H1 (cell line): Measurements from ENCODE around the gene FAM168B. TPM values are rescaled to one million over a fixed set of nuclear protein-coding genes. Genes with fewer than 3 reads are reported as not detected.

ENCODE experiments used
- FOSL1 ChIP-seq: IDR thresholded peaks from 2 replicates; pipeline ENCODE4 v1.6.1; 2011; ENCODE audit warnings: mild to moderate bottlenecking, low read depth, low read length, moderate library complexity; ENCODE audit not compliant: insufficient read depth
- SIN3A ChIP-seq, 2 experiments: IDR thresholded peaks in 1 of 2; conservative IDR thresholded peaks in 1 of 2; 2 replicates each; pipeline ENCODE4 v1.6.1; 2011 to 2012; ENCODE audit warnings: low read length in 2 of 2, improper control_type of control experiment in 1 of 2, low read depth in 1 of 2, mild to moderate bottlenecking in 1 of 2
- SP4 ChIP-seq: IDR thresholded peaks from 2 replicates; pipeline ENCODE4 v1.6.1; 2012; ENCODE audit warnings: low read length, inconsistent platforms
- TEAD4 ChIP-seq: IDR thresholded peaks from 2 replicates; pipeline ENCODE4 v1.6.1; 2012; ENCODE audit warnings: low read depth, low read length, inconsistent platforms, mixed read lengths
- YY1 ChIP-seq: IDR thresholded peaks from 2 replicates; pipeline ENCODE4 v1.6.1; 2011; ENCODE audit warnings: low read depth, mild to moderate bottlenecking, low read length
- polyA plus RNA-seq, 7 experiments: library from polyadenylated mRNA; depleted of rRNA in 3 of 7; stranded (reverse) in 5 of 7; unstranded in 2 of 7; fragments of >200 nt in 5 of 7; fragments of 200-250 nt in 2 of 7; gene quantifications; 1 replicate in 5 of 7; 2 replicates in 1 of 7; 4 replicates in 1 of 7; pipeline versions ENCODE4 v1.2.1 to v1.2.3, GENCODE V29; 2011 to 2013; ENCODE audit warnings: missing spikeins in 2 of 7, mixed read lengths in 2 of 7
- total RNA-seq: library from RNA; stranded (reverse); fragmentation: NEBNext Ultra II Directional; extraction: Animal tissue kit (Norgen Biotek cat#: 25700); gene quantifications from 2 replicates; pipeline ENCODE4 v1.2.1, GENCODE V29; 2021

FAM168B gene
- total and polyA plus RNA-seq, 2 of the 8 experiments (the other 6 are each of a cell fraction or from before 2014, with no cell fraction given), result 61.9 to 123 TPM

DNA sequence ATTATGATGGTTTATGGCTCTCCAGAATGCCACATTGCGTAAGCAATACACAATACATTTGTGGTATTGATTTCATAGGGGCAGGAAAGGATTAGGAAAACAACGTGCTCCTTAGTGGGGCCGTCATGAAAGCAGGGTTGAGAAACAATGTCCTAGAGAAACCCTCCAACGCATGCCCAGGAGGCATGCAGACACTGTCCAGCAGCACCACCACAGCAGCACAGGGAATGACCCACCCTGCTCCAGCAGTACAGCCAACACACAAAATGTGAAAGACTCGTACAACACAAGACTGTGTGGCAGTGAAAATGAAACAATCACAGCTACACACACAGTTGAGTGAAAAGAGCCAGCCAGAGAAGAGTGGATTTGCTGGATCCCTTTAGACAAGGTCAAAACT is 66.3 kb downstream of the FAM168B start (continued):
- no peak for TF ChIP-seq SIN3A (conservative IDR thresholded peaks at IDR 0.05 in 1 of 2, IDR thresholded peaks at IDR 0.05 in 1 of 2; ENCODE audit: low read depth in 1 of 2, low read length in 2 of 2)
- no peak for TF ChIP-seq TEAD4
- no peak for TF ChIP-seq FOSL1
- no peak for TF ChIP-seq SP4
- TF ChIP-seq YY1, result no peak
